HG02943 (cell line): ENCODE results near the gene THG1L.
"Not testable (repeated sequence)": the region's sequence is repeated elsewhere in the genome, so short reads cannot be mapped to it uniquely, and the experiment has no call there.

Source experiments
- ATAC-seq: cut with Tn5 transposase; IDR thresholded peaks from one replicate; pipeline ENCODE4 v1.9.1; 2021; ENCODE audit warnings: mild to moderate bottlenecking, low read depth, moderate library complexity; ENCODE audit not compliant: unreplicated experiment

The THG1L gene

DNA sequence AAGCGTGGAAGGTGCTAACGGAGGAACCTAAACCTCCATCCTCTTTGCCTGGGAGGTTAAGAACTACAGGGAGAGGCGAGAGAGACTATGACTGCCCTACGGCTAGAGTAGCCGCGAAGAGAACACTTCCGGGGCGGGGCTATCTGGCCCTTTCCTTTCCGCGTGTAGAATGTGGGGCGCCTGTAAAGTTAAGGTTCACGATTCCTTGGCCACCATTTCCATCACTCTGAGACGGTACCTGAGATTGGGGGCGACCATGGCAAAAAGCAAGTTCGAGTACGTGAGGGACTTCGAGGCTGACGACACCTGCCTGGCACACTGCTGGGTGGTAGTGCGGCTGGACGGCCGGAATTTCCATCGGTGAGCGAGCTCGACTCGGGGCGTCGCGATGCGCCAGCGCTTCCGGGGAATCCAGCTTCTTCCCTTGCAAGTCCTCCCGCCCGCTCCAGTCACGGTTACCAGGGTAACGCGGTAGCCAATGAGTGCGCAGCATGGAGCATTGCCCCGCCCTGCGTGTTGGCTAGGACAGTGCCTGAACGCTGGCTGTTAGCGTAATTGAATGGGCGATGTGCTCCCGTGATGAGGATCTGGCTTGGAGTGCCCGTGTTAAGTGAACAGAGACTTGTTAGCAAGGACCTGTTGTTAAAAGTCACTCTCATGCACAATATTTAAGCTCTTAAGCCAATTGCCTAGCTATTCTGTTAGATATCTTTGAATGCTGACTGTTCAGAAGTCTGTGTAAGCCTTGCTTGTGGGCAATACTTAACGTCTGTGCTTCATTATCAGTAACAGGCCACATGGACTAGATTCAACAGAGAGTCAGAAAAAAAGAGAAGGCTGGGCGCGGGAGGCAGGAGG is at the start of gene THG1L:
THG1L (plus strand) TSS at position 149 of the 858 bp plus-strand sequence; CDS start at position 170, 21 bp downstream.
- ATAC-seq: peak; percentile 96

DNA sequence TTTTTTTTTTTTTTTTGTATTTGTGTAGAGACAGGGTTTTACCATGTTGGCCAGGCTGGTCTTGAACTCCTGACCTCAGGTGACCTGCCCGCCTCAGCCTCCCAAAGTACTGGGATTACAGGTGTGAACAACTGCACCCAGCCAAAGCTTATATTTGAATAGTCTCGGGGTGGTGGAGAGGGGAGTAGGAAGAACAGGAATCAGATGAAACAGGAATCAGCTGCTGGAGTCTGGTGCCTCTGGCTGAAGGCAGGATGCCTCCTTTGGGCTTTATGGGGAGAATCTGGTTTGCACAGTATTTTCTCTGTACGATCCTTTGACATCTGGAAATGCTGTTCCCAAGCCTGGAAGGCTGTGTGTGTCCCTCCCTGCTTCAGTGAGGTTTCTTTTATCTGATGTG is 49.0 kb upstream of the THG1L start:
- no peak for ATAC-seq

DNA sequence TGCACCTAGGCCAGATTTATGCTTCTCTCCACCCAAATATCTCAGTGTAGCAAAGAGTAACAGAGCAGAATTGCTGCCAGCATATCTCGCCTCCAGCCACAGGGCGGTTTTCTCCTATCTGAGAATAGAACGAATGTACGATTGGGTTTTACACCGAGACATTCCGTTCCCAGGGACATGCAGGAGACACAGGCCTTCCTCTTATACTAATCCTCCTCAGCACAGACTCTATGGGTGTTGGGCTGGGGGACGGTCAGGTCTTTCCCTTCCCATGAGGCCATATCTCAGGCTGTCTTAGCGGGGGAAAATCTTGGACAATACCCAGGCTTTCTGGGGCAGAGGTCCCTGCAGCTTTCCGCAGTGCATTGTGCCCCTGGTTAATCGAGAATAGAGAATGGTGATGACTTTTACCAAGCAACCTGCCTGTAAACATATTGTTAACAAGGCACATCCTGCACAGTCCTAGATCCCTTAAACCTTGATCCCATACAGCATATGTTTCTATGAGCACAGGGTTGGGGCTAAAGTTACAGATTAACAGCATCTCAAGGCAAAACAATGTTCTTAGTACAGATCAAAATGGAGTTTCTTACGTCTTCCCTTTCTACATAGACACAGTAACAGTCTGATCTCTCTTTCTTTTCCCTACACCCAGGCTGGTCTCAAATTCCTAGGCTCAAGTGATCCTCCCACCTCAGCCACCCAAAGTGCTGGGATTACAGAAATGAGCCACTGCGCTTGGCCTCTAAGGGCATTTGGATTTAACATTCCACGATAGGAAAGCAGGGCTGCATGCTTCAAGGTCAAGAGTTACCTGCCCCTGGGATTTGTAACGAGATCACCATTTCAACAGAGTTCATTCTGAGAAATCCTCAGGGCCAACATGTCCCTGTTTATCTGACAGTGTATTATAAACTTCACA is 44.7 kb upstream of the THG1L start:
- not testable (repeated sequence) for ATAC-seq

DNA sequence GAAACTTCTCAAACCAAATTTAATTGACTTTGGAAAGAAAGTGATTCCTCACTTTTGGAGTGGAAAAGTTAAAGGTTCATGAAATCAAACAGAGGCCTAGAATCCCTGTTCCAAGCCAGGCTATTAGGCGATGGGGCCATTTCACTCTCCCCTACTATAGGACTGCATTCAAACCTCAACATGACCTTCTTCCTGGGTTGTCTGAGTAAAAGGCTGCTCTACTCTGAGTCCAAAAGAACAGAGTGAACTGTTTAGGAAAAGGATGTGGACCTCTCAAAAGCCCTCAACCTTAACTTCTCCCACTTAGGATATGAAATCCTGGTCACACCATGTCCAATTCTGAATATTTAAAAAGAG is 44.0 kb upstream of the THG1L start:
- ATAC-seq: no peak

DNA sequence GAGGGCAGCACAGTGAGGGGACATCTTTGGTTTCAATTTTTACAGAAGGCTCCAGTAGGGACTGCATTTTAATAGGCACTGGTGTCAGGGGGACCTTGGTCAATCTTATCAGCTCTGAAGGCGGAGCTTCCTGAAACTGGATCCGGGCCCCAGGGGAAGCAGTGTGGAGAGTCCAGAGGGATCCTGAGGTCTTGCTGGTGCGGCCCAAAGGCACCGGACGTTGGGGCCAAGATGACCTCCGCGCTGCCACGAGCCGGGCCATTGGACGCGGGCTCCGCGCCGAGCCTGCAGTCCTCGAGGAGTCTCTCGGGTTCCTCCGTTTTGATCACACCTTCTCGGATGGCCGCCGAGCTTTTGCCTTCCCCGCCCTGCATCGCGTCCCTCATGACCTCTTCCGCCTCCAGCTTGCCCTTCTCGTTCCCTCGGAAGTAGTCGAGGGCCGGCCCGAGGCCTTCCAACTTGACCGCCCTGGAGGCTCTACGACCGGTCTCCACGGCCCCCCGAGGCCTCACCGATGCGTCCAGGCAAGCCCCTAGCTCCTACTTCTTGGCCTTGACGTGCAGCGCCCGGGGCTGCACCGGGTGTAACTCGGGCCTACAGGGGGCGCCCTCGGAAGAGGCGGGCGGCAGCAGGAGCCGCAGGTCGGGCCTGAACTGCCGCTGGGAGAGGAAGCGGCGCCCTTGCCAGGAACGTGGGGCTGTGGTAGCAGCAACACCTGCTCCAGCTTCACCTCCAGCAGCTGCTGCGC is 41.1 kb upstream of the THG1L start:
- ATAC-seq: no peak

DNA sequence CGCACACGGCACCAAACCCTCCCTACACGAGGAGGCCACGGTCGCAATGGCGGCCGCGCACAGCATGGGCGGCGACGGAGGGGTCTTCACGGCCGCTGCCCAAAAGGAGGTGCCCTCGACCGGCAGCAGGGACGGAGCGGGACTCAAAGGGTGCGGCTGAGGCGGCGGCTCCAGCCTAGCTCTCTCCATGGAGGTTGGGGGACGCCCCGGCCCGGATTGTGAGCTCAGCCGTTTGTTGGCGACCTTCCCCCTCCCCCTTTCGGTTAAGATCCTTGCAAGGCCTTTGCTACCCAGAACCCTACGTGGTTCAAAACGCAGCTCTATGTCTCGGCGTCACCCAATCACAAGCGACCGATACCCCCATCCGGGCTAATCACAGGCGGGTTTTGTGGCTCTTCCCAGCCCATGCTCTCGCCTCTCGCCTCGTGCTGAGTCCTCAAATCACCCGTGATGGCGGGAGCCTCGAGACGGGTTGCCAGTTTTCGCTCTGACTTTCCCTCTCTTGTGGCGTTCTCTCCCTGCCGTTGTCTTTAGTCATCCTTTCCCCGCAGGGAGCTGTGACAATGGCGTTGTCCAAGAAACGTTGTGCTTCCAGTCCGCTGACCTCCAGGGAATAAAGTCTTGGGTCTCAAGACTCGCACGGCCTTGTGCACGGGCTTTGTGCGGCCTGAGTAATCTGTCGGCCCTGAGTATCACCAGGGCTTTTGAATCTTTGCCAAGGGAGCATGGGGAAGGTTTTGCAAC is 40.4 kb upstream of the THG1L start:
- ATAC-seq: no peak

DNA sequence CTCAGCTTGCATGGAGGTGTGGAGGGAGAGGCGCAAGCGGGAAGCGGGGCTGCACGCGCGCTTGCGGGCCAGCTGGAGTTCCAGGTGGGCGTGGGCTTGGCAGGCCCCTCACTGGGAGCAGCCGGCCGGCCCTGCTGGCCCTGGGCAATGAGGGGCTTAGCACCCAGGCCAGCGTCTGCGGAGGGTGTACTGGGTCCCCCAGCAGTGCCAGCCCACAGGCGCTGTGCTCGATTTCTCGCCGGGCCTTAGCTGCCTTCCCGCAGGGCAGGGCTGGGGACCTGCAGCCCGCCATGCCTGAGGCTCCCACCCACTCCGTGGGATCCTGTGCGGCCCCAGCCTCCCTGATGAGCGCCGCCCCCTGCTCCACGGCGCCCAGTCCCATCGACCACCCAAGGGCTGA is 37.4 kb upstream of the THG1L start:
- ATAC-seq: not testable (repeated sequence)

DNA sequence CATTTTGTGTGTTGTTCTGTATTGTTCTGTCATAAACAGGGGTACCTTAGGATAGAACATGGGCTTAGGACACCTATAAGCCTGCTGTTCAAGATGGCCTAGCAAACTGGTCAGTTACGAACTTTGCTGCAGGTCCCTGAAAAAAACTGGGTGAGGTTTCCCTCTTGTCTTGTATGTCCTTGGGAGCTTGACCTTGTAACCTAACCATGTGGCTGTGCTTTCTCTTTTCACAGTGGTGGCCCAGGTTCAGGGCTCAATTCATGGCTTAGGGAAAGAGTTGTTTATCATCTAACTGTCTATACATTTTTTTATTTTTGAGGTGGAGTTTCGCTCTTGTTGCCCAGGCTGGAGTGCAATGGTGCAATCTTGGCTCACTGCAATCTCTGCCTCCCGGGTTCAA is 35.1 kb upstream of the THG1L start:
- not testable (repeated sequence) for ATAC-seq

DNA sequence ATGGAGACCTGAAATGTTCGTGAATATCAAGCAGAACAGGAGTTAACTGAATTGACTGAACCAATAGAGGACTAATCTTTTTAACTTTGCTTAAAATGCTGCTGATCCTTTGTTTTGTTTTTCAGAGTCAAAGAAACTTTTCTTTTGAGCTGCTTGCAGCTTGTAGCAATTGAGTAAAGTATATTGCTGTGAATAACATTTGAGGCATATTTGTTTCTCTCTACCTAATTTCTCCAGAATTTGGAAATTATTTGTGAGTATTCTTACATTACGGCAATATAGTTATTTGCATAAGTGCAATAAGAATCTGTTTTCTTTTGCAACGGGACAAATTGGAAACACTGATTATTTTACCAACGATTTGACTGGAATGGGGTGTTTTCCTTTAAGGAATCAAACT is 32.5 kb upstream of the THG1L start:
- ATAC-seq: not testable (repeated sequence)

DNA sequence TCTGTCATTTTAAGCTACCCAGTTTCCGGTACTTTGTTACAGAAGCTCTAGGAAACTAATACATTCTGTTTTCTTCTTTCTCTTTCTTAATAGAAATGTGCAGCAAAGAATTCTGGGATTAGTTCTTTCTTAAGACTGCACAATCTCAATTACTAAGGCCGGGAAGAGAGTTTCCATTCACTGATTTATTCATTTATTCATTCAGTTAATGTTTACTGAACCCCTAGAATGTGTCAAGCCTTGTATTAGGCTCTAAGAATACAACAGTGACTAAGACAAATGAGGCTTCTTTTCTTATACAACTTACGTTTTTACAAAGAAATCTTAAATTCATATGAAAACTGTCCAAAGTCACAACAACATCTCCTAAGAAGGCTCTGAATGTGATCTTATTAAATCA is 27.5 kb upstream of the THG1L start:
- no peak for ATAC-seq

DNA sequence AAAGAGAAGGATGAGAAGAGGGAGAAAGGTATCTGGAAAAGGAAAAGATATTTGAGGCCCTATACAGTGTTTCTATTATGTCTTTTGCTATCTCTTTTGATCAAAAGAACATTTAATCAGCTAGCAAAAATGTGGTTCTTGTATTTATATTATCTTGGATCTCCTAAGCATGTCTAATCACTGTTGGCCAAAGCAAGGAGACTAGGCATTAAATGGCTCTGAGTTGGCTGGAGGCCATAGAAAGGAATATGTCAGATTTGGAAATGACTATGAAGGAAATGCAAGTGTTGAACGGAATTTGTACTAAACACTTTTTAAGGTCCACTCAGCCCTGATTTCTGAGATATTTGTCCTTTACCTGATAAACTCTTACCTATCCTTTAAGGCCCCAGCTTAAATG is 22.4 kb upstream of the THG1L start:
- ATAC-seq: no peak

DNA sequence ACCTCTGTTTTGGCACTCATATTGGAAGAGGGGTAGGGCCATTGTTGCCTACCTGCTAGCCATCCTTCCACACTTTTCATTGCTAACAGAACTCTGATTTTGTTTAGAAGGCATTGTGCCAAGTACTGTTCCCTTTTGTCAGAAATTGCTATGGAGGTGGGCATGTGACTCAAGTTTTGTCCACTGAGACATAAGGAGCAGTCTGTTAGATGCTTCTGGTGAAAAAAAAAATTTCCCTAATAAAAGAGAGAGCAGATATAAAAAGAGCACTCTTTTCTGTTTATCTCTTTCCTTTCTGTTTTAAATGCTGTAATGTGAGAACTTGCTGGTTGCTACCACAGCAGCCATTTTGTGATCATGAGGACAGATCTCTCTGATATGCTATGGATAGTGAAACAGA is 21.9 kb upstream of the THG1L start:
- ATAC-seq: no peak

DNA sequence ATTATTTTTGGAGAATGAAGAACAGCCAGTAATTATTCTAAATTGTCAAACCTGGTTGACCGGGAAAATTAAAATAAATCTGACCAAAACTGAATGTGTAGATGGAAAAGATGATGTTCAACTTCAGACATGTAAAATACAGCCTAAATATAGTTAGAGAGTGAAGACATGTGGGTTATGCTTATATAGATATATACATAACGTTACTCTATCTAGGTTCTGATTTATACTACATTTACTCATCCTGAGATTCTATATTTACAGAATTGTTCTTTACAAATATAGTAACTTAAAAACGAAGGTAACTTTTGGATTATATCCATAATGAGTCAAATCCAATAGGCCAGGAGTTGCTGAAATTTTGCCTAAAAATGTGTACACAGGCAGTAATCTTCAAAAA is 20.8 kb upstream of the THG1L start:
- ATAC-seq: no peak

DNA sequence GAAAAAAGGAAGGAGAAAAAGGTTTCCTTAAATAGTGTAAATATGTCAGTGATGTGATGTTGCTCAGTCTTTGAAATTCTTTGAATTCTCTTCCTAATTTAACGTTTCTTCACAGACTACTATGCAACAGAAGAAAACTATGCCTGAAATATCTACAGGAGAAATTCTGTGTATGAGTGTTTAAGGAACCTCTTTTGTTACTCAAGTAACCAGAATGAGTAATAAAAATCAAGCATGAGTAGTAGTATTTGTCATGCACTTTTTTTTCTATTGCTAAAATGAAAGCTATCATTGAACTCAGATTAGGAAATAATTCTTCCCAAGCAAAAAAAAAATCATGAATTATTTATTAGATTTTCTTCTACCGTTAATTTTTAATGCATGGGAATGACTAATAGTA is 20.3 kb upstream of the THG1L start:
- no peak for ATAC-seq

DNA sequence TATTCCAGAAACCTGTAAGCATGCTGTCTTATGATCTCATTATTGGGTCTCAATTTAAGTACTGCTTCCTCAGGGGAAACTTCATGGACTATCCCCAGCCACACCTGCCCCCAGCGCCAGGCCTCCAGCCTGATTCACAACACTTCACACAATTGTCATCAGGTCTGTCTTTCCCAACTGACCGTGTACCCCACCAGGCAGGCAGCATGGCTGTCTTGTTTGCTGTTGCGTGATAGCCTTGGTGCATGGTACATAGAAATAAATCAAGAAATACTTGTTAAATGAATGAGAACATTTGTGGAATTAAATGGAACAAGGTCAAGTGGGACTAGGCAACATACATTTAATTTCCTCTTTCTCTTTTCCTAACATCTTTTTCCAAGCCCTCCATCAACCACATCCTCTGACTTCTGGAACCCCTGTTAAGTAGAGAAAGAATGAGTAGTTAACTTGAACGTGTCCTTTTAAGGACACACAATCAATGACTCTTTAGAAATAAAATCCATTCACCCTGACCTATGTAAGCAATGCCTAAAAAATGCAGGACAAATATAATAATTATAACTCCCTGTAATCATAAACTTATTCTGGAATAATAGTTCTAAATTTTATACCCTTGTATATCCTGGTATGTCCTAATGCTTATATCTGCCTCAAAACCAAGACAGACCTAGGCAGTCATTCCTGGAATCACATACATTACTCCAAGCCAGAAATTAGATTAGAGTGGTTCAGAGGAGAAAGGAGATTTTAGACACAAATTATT is 17.2 kb upstream of the THG1L start:
- no peak for ATAC-seq

DNA sequence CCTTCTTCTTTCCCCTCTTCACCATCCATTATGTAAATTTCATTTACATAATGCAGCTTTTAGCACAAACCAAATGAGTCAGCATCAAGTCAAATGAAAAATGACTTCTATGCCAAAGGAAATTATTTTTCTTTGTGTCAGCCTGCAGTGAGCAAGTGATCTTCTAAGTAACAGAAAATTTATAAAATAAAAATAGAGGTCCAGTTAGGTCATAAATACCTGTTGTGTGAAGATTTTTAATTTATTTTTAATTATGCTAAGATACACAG is 16.7 kb upstream of the THG1L start:
- ATAC-seq: no peak

DNA sequence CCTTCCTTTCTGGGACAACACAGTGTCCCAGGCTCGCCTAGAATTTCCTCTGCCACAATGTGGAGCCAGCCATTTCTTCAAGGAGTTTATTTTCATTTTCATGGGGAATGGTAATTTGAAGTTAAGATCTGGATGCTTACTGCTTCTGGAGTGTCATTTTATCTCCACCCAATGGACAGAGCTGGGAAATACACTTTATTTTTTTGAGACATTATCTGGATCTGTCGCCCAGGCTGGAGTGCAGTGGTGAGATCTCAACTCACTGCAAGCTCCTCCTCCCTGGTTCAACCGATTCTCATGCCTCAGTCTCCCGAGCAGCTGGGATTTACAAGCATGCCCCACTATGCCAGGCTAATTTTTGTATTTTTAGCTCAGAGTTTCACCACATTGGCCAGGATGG is 12.7 kb upstream of the THG1L start:
- no peak for ATAC-seq

DNA sequence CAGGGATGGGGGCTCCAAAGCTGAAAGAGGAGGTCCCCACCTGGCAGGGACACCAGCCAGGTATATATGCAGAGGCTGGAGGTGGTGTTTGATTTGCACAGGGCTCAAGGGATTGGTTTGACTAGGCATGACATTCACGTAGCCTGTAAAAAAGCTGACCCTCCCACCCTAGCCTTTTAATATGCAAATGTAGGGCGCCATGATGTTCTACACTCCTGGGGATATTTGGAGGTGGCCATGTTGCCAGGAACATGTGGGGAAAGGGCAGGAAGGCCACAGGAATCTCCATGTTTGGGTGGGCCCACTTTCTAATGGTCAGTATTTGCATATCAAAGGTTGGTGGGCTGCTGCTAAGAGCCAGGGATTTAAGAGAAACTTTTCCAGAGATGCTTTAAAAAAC is 12.0 kb upstream of the THG1L start:
- no peak for ATAC-seq

DNA sequence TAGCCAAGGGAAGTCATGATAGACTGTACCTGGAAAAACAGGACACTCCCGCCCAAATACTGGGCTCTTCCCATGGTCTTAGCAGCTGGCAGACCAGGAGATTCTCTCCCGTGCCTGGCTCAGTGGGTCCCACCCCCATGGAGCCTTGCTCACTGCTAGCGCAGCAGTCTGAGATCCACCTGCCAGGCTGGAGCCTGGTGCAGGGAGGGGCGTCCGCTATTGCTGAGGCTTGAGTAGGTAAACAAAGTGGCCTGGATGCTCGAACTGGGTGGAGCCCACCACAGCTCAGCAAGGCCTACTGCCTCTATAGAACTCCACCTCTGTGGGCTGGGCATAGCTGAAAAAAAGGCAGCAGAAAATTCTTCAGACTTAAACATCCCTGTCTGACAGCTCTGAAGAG is 10.1 kb upstream of the THG1L start:
- ATAC-seq: no peak

DNA sequence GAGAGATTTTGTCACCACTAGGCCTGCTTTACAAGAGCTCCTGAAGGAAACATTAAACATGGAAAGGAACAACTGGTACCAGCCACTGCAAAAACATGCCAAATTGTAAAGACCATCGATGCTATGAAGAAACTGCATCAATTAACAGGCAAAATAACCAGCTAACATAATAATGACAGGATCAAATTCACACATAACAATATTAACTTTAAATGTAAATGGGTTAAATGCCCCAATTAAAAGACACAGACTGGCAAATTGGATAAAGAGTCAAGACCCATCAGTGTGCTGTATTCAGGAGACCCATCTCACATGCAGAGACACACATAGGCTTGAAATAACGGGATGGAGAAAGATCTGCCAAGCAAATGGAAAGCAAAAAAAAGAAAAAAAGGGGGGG is 8.3 kb upstream of the THG1L start:
- not testable (repeated sequence) for ATAC-seq
